Central memory CD8-positive, alpha-beta T cell (primary cell): ENCODE results near the gene CSTB.

Experiments
- ATAC-seq: fragments of 150-1000 bp; cut with Tn5 transposase; replicated peaks from 2 replicates; pipeline ENCODE4 v1.10.0; 2022; ENCODE audit warnings: mild to moderate bottlenecking, moderate FRiP score, moderate number of reproducible peaks; ENCODE audit not compliant: poor library complexity, severe bottlenecking; ENCODE audit errors: extremely low read depth
- DNase-seq, 2 donors: peaks; one replicate each; pipeline ENCODE4 v3.0.0; 2021; ENCODE audit warnings: low spot score in 2 of 2
- H3K27ac Mint-ChIP-seq: one replicate; pipeline ENCODE4 v1.8.0; 2022; ENCODE audit warnings: low read depth, mild to moderate bottlenecking, moderate library complexity, mixed read lengths
- H3K27me3 Mint-ChIP-seq: one replicate; pipeline ENCODE4 v1.8.0; 2022; ENCODE audit warnings: mixed read lengths
- H3K36me3 Mint-ChIP-seq: one replicate; pipeline ENCODE4 v1.8.0; 2022; ENCODE audit warnings: mild to moderate bottlenecking, moderate library complexity, mixed read lengths; ENCODE audit not compliant: insufficient read depth
- H3K4me1 Mint-ChIP-seq: one replicate; pipeline ENCODE4 v1.8.0; 2022; ENCODE audit warnings: mixed read lengths
- H3K4me3 Mint-ChIP-seq: one replicate; pipeline ENCODE4 v1.8.0; 2022; ENCODE audit warnings: mild to moderate bottlenecking, moderate library complexity, mixed read lengths
- H3K9me3 Mint-ChIP-seq: one replicate; pipeline ENCODE4 v1.8.0; 2022; ENCODE audit warnings: mixed read lengths

Gene CSTB

GRCh38 chr21:43766734-43767497, 9.2 kb downstream of the CSTB start:
- H3K9me3 Mint-ChIP-seq = no peaks in the 10 kb centered on the region
- no peak for ATAC-seq

DNA sequence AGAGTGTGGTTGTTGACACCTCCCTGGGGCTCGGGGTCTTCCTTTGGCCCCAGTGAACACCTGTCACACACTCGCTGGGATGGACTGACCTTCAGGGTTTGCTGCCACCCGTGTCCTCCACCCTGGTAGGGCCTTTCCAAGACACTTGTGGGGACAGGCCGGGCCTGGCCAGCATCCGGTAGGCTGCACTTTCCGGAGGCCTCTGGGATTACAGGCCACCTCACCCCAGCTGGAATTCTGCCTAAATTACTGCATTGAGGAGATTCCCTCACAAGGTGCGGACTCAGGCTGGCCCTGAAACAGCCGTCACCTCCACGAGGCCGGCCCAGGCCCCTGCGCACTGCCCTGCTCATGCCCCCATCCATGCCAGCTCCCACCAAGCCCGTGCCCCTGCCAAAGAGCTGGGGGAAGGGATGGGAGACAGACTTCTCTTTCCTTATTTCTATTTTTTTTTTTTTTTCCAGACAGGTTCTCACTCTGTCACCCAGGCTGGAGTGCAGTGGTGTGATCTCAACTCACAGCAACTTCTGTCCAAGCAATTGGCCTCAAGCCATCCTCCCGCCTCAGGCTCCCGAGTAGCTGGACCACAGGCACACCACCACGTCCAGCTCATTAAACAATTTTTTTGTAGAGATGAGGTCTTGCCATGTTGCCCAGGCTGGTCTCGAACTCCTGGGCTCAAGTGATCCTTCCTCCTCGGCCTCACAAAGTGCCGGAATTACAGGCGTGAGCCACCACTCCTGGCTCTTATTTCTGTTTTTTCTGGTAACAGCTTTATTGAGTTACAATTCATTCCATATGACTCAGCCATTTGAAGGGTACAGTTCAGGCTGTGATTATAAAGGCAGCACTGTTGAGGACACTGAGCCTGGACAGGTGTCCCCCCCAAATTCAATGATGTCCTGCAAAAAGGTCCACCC, 11.3 kb downstream of the CSTB start:
- DNase-seq (no peak), ATAC-seq (no peak)
- H3K36me3 Mint-ChIP-seq = peaks cover 3% of the 10 kb centered on the region
- no peaks in the 10 kb centered on the region for H3K27me3 Mint-ChIP-seq
- no peak overlapping the region for H3K27ac Mint-ChIP-seq
- no peaks in the 10 kb centered on the region for H3K4me1 Mint-ChIP-seq
- H3K9me3 Mint-ChIP-seq = no peaks in the 10 kb centered on the region
- no peak overlapping the region for H3K4me3 Mint-ChIP-seq

More at GRCh38 chr21:43766734-43767497, 9.2 kb downstream of the CSTB start:
- Mint-ChIP-seq H3K4me3 (no peak overlapping the region), H3K27ac (peak overlapping the region; percentile 46), H3K4me1 (no peaks in the 10 kb centered on the region), H3K27me3 (no peaks in the 10 kb centered on the region), H3K36me3 (peaks cover 6% of the 10 kb centered on the region)
- DNase-seq = no peak

- peaks cover 3% of the 10 kb centered on the region for H3K36me3 Mint-ChIP-seq
- no peaks in the 10 kb centered on the region for H3K9me3 Mint-ChIP-seq
- H3K27ac Mint-ChIP-seq = peak overlapping the region; percentile 57
- H3K4me3 Mint-ChIP-seq = no peak overlapping the region
- no peaks in the 10 kb centered on the region for H3K27me3 Mint-ChIP-seq
- ATAC-seq (no peak), DNase-seq (no peak)
- no peaks in the 10 kb centered on the region for H3K4me1 Mint-ChIP-seq
Measured at GRCh38 chr21:43763901-43764523, 12.1 kb downstream of the CSTB start.

- Mint-ChIP-seq H3K4me3 (no peak overlapping the region), H3K4me1 (no peaks in the 10 kb centered on the region), H3K36me3 (peaks cover 5% of the 10 kb centered on the region), H3K27ac (no peak overlapping the region), H3K27me3 (no peaks in the 10 kb centered on the region), H3K9me3 (no peaks in the 10 kb centered on the region)
- ATAC-seq = no peak
- DNase-seq = no peak
Measured at GRCh38 chr21:43762303-43763128, 13.6 kb downstream of the CSTB start.

- Mint-ChIP-seq H3K4me1 (no peaks in the 10 kb centered on the region), H3K27ac (no peak overlapping the region), H3K36me3 (peaks cover 8% of the 10 kb centered on the region), H3K9me3 (no peaks in the 10 kb centered on the region), H3K27me3 (no peaks in the 10 kb centered on the region), H3K4me3 (no peak overlapping the region)
- ATAC-seq = no peak
- no peak for DNase-seq
Measured at GRCh38 chr21:43761886-43762285, 14.2 kb downstream of the CSTB start.

- Mint-ChIP-seq H3K36me3 (peaks cover 11% of the 10 kb centered on the region), H3K27me3 (no peaks in the 10 kb centered on the region), H3K9me3 (no peaks in the 10 kb centered on the region), H3K4me3 (no peak overlapping the region), H3K27ac (no peak overlapping the region), H3K4me1 (no peaks in the 10 kb centered on the region)
- ATAC-seq = no peak
- DNase-seq = no peak
Measured at GRCh38 chr21:43760391-43760958, 15.6 kb downstream of the CSTB start.

- Mint-ChIP-seq H3K27ac (no peak overlapping the region), H3K4me1 (no peaks in the 10 kb centered on the region), H3K4me3 (no peak overlapping the region), H3K27me3 (no peaks in the 10 kb centered on the region), H3K9me3 (no peaks in the 10 kb centered on the region), H3K36me3 (peaks cover 11% of the 10 kb centered on the region)
- ATAC-seq (no peak), DNase-seq (no peak)
Measured at GRCh38 chr21:43759651-43760050, 16.5 kb downstream of the CSTB start.

- no peaks in the 10 kb centered on the region for H3K9me3 Mint-ChIP-seq
- H3K27me3 Mint-ChIP-seq = no peaks in the 10 kb centered on the region
- H3K4me3 Mint-ChIP-seq = no peak overlapping the region
- ATAC-seq (no peak), DNase-seq (no peak)
- H3K36me3 Mint-ChIP-seq = peaks cover 10% of the 10 kb centered on the region
- no peaks in the 10 kb centered on the region for H3K4me1 Mint-ChIP-seq
- no peak overlapping the region for H3K27ac Mint-ChIP-seq
Measured at GRCh38 chr21:43758811-43759210, 17.3 kb downstream of the CSTB start.

DNA sequence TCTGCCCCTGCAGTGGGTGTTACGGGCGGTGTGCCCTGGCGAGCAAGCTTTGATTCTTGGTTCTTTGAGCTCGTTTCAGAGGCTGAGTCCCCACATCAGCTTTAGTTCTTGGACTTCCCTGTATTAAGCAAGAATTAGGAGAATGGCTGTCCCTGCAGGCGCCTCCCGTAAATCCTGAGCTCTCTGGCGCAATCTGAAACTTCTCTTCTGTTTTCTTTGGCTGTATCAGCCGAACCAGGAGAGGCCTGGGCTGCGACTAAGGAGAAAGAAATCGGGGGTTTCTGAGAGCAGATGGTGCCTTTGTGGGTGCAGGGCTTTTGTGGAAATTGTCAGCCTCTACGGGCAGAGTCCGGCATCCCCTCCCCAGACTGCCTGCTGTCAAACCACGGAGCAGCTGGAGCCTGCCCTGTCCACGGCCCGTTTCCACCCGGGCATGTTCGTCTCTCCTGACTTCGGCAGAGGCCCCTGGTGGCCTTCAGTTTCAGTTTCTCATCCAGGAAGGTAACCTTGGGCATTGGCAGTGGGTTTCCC, 17.9 kb downstream of the CSTB start:
- Mint-ChIP-seq H3K4me3 (no peak overlapping the region), H3K27ac (no peak overlapping the region), H3K27me3 (no peaks in the 10 kb centered on the region), H3K9me3 (no peaks in the 10 kb centered on the region), H3K36me3 (peaks cover 10% of the 10 kb centered on the region), H3K4me1 (no peaks in the 10 kb centered on the region)
- DNase-seq (no peak), ATAC-seq (no peak)

- Mint-ChIP-seq H3K27ac (no peak overlapping the region), H3K4me3 (no peak overlapping the region), H3K4me1 (no peaks in the 10 kb centered on the region), H3K36me3 (peaks cover 10% of the 10 kb centered on the region), H3K9me3 (no peaks in the 10 kb centered on the region), H3K27me3 (no peaks in the 10 kb centered on the region)
- no peak for DNase-seq
- ATAC-seq = no peak
Measured at GRCh38 chr21:43757601-43758000, 18.5 kb downstream of the CSTB start.

DNA sequence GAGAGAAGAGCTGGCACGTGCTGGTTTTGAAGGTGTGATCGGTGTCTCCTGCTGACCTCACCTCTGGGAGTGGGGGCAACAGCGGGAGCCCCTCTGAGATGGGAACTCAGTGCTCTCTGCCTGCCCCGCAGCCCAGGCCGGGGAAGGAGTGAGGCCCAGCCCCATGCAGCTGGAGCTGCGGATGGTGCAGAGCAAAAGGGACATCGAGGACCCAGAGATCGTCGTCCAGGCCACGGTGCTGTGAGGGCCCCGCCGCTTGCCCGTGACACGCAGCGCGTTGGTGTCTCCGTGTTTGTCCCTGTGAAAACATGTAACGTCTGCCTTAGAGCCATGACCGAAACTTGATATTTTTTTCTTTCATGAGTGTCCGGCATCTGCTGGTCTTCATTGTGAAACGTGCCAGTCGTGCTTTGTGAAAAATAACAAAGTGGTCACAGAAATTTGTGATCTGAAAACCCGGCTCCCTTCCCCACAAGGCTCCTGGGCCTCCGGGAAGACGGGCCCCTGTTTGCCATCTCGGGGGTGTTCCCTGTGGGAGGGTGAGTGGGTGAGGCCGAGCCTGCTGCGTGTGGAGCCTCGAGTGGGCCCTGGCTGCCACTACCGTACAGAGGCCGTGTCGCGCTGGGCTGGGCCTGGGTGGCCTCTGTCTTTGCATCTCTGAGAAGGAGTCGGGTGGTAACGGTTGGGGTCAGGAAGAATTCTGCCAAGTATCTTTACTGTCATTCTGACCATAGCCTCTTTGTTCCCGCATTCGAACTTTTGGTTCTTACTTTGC, 20.1 kb downstream of the CSTB start:
- no peak for ATAC-seq
- H3K4me3 Mint-ChIP-seq = no peak overlapping the region
- no peaks in the 10 kb centered on the region for H3K27me3 Mint-ChIP-seq
- no peak overlapping the region for H3K27ac Mint-ChIP-seq
- H3K4me1 Mint-ChIP-seq = no peaks in the 10 kb centered on the region
- H3K9me3 Mint-ChIP-seq = no peaks in the 10 kb centered on the region
- DNase-seq = no peak
- H3K36me3 Mint-ChIP-seq = peaks cover 13% of the 10 kb centered on the region
